Measurements from ENCODE around the gene PMCH.
A peak's percentile ranks its signal among the peaks of the same experiment; 100 is the strongest.
"Not testable (repeated sequence)": the region's sequence is repeated elsewhere in the genome, so short reads cannot be mapped to it uniquely, and the experiment has no call there.

Gene PMCH

GRCh38 chr12:102197789-102198188, at the start of gene PMCH:
TSS of gene PMCH (minus strand) at chr12:102197833. CDS start at chr12:102197770, 63 bp downstream.
- DNase-seq (ENCODE audit: low spot score): no peak

GRCh38 chr12:102240859-102241258, 43.2 kb upstream of the PMCH start:
- DNase-seq (ENCODE audit: low spot score): not testable (repeated sequence)

GRCh38 chr12:102234599-102234998, 37.0 kb upstream of the PMCH start:
- no peak for DNase-seq (ENCODE audit: low spot score)

GRCh38 chr12:102232446-102232845, 34.8 kb upstream of the PMCH start:
- DNase-seq (ENCODE audit: low spot score): no peak

GRCh38 chr12:102232036-102232435, 34.4 kb upstream of the PMCH start:
- DNase-seq (ENCODE audit: low spot score): no peak

- no peak for DNase-seq (ENCODE audit: low spot score)
These were observed 30.3 kb upstream of the PMCH start for GRCh38 chr12:102227954-102228353.

GRCh38 chr12:102220736-102221135, 23.1 kb upstream of the PMCH start:
- DNase-seq (ENCODE audit: low spot score): no peak

- no peak for DNase-seq (ENCODE audit: low spot score)
These were observed 18.5 kb upstream of the PMCH start for GRCh38 chr12:102215992-102216691.

GRCh38 chr12:102204025-102204424, 6.4 kb upstream of the PMCH start:
- DNase-seq (ENCODE audit: low spot score): no peak

- no peak for DNase-seq (ENCODE audit: low spot score)
These were observed 4.9 kb upstream of the PMCH start for GRCh38 chr12:102202556-102202955.

- peak; percentile 4 for DNase-seq (ENCODE audit: low spot score)
These were observed 3.9 kb upstream of the PMCH start for GRCh38 chr12:102201436-102202061.

GRCh38 chr12:102195826-102196225, 1.8 kb downstream of the PMCH start:
- DNase-seq (ENCODE audit: low spot score): no peak

- DNase-seq (ENCODE audit: low spot score): no peak
These were observed 15.0 kb downstream of the PMCH start for GRCh38 chr12:102182635-102183034.

GRCh38 chr12:102174761-102175160, 22.9 kb downstream of the PMCH start:
- no peak for DNase-seq (ENCODE audit: low spot score)

GRCh38 chr12:102174117-102174516, 23.5 kb downstream of the PMCH start:
- no peak for DNase-seq (ENCODE audit: low spot score)

GRCh38 chr12:102172436-102172835, 25.2 kb downstream of the PMCH start:
- DNase-seq (ENCODE audit: low spot score): no peak

- DNase-seq (ENCODE audit: low spot score): no peak
These were observed 25.7 kb downstream of the PMCH start for GRCh38 chr12:102171951-102172350.

GRCh38 chr12:102169922-102170621, 27.6 kb downstream of the PMCH start:
- DNase-seq (ENCODE audit: low spot score): peak; percentile 8

GRCh38 chr12:102167821-102168604, 29.6 kb downstream of the PMCH start:
- no peak for DNase-seq (ENCODE audit: low spot score)

- no peak for DNase-seq (ENCODE audit: low spot score)
These were observed 34.2 kb downstream of the PMCH start for GRCh38 chr12:102163383-102163782.

GRCh38 chr12:102155206-102155605, 42.4 kb downstream of the PMCH start:
- DNase-seq (ENCODE audit: low spot score): not testable (repeated sequence)

GRCh38 chr12:102147062-102147587, 50.5 kb downstream of the PMCH start:
- DNase-seq (ENCODE audit: low spot score): not testable (repeated sequence)
